Glutamatergic neuron (in vitro differentiated cells): ENCODE results near the gene SMPD4. TPM values are rescaled to one million over a fixed set of nuclear protein-coding genes. Genes with fewer than 3 reads are reported as not detected.

Experiments used
- total RNA-seq: library from RNA; stranded (reverse); fragmentation: NEBNext Ultra II Directional; extraction: Animal tissue kit (Norgen Biotek cat#: 25700); gene quantifications from one replicate; pipeline ENCODE4 v1.2.1, GENCODE V29; 2021; ENCODE audit not compliant: unreplicated experiment

Gene SMPD4
- total RNA-seq, 1 donor from 2014 or later, result 83.4 TPM

Other genes starting within 250 kb of the SMPD4 start
- 0.25 TPM for gene RAB6C, start 201.9 kb downstream of the SMPD4 start, total RNA-seq
- 12.8 TPM for gene POTEF, start 52.4 kb downstream of the SMPD4 start, total RNA-seq
- gene CCDC74B, start 36.5 kb downstream of the SMPD4 start, total RNA-seq, result 0.29 TPM
- 172 TPM for gene MZT2B, start 660 bp upstream of the SMPD4 start, total RNA-seq
- gene TUBA3E, start 16.8 kb upstream of the SMPD4 start, total RNA-seq, result not detected
- gene IMP4, start 161.3 kb upstream of the SMPD4 start, total RNA-seq, result 48.3 TPM
- 78.5 TPM for gene PTPN18, start 174.5 kb upstream of the SMPD4 start, total RNA-seq